ENCODE measurements around the gene NOXA1. TPM values are rescaled to one million over a fixed set of nuclear protein-coding genes. Genes with fewer than 3 reads are reported as not detected.

NOXA1 gene
- total and polyA plus RNA-seq, 2 of the 8 experiments (the other 6 are each of a cell fraction or from before 2014, with no cell fraction given), result 0.34 to 0.91 TPM

DNA sequence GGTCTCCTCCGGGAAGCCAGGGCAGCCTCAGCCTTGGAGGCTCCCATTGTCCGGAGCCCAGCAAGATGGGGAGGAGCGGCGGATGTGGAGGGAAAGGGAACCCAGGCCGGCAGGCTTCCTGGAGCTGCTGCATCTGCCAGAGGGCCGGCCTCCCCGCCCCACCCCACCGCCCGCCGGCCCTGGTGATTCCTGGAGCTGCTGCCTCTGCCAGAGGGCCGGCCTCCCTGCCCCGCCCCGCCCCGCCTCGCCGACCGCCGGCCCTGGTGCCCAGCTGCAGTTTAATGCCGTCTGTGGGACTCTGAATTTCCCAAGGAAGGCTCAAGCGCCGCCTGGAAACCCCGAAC is 31.8 kb upstream of the NOXA1 start:
- no peak for DNase-seq (ENCODE audit: low read depth in 1 of 2, low spot score in 2 of 2)
- 94% methylated on average over 4 of the region's 22 CpGs; no CpG with 5 or more reads in 1 of the 2 experiments for WGBS, 2 experiments (ENCODE audit: extremely low coverage in 1 of 2, insufficient coverage in 1 of 2, insufficient read length in 1 of 2, insufficient replicate concordance in 2 of 2, low coverage in 1 of 2, low lambda C conversion rate in 2 of 2, missing lambda C conversion rate in 1 of 2)
- no peak for TF ChIP-seq SIN3A (conservative IDR thresholded peaks at IDR 0.05 in 1 of 2, IDR thresholded peaks at IDR 0.05 in 1 of 2; ENCODE audit: low read depth in 1 of 2, low read length in 2 of 2)
- TF ChIP-seq, protein P1, sequence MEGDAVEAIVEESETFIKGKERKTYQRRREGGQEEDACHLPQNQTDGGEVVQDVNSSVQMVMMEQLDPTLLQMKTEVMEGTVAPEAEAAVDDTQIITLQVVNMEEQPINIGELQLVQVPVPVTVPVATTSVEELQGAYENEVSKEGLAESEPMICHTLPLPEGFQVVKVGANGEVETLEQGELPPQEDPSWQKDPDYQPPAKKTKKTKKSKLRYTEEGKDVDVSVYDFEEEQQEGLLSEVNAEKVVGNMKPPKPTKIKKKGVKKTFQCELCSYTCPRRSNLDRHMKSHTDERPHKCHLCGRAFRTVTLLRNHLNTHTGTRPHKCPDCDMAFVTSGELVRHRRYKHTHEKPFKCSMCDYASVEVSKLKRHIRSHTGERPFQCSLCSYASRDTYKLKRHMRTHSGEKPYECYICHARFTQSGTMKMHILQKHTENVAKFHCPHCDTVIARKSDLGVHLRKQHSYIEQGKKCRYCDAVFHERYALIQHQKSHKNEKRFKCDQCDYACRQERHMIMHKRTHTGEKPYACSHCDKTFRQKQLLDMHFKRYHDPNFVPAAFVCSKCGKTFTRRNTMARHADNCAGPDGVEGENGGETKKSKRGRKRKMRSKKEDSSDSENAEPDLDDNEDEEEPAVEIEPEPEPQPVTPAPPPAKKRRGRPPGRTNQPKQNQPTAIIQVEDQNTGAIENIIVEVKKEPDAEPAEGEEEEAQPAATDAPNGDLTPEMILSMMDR (IDR thresholded peaks at IDR 0.05; ENCODE audit: control extremely low read depth in 1 of 3, insufficient read depth in 1 of 3, low read depth in 1 of 3, low read length in 3 of 3), result no peak
- no peak for TF ChIP-seq RAD21 (IDR thresholded peaks at IDR 0.05 in 1 of 2, conservative IDR thresholded peaks at IDR 0.05 in 1 of 2; ENCODE audit: low read depth in 2 of 2, low read length in 2 of 2)
- no peak for TF ChIP-seq BRCA1 (IDR thresholded peaks at IDR 0.05; ENCODE audit: low read depth, low read length)
- TF ChIP-seq USF2 (IDR thresholded peaks at IDR 0.05; ENCODE audit: low read length), result no peak
- TF ChIP-seq KDM1A (IDR thresholded peaks at IDR 0.05; ENCODE audit: borderline replicate concordance, low read length), result no peak
- TF ChIP-seq KDM5A (IDR thresholded peaks at IDR 0.05; ENCODE audit: low read length), result no peak
- no peak for TF ChIP-seq NANOG (IDR thresholded peaks at IDR 0.05; ENCODE audit: insufficient read depth, low read depth, low read length, poor library complexity, severe bottlenecking)
- TF ChIP-seq GTF2F1 (IDR thresholded peaks at IDR 0.05; ENCODE audit: borderline replicate concordance, low read depth, low read length), result no peak
- TF ChIP-seq SP2 (IDR thresholded peaks at IDR 0.05; ENCODE audit: low read length), result no peak

More for the DNA sequence above, 31.8 kb upstream of the NOXA1 start:
- H4K8ac ChIP-seq (ENCODE audit: extremely low read depth, insufficient read depth, low read length), result no peak overlapping the region
- no peak overlapping the region for H3K4ac ChIP-seq (replicated peaks; ENCODE audit: insufficient read length, low read depth, low read length)
- CTCF ChIA-PET (ENCODE audit: partially characterized antibody), result interaction anchor here (0.8 to 1.1 kb wide), 2 partner anchors 107 to 109 kb away, joined by 3 read pairs; no protein-coding TSS in a partner anchor
- no peaks in the 10 kb centered on the region; a peak in 1 of 7 replicates for H3K4me1 ChIP-seq (replicated peaks in 1 of 4; ENCODE audit: control insufficient read depth in 3 of 4, insufficient read depth in 4 of 4, low read length in 3 of 4)
- H3K4me2 ChIP-seq (ENCODE audit: insufficient read depth in 1 of 2, low read depth in 2 of 2, low read length in 2 of 2), result no peak overlapping the region
- no peaks in the 10 kb centered on the region for H3K79me1 ChIP-seq (ENCODE audit: low read depth, low read length)
- FAIRE-seq, result no peak
- no peak overlapping the region for H2AFZ ChIP-seq (ENCODE audit: low read length)
- no peak overlapping the region for H3K9ac ChIP-seq (replicated peaks in 1 of 4; ENCODE audit: extremely low read depth in 1 of 4, low read depth in 3 of 4, low read length in 3 of 4)
- no peak overlapping the region for H3K27ac ChIP-seq (ENCODE audit: low read depth, low read length)
- no peaks in the 10 kb centered on the region for H3K36me3 ChIP-seq (ENCODE audit: control insufficient read depth in 2 of 4, insufficient read depth in 4 of 4, low read length in 3 of 4)
- no peak overlapping the region for H2AK5ac ChIP-seq (ENCODE audit: low read depth, low read length)
- no peak overlapping the region for H3K56ac ChIP-seq (replicated peaks; ENCODE audit: insufficient read length, low read depth, low read length)
- no peak overlapping the region for H3K14ac ChIP-seq (ENCODE audit: insufficient read length)
- POLR2A ChIA-PET (ENCODE audit: partially characterized antibody), result interaction anchor here (0.6 to 1.2 kb wide), 2 partner anchors 91 to 130 kb away, joined by 3 read pairs; no protein-coding TSS in a partner anchor
- no peaks in the 10 kb centered on the region for H3K27me3 ChIP-seq (replicated peaks in 1 of 4; ENCODE audit: control insufficient read depth in 3 of 4, extremely low read depth in 1 of 4, insufficient read depth in 3 of 4, low read length in 3 of 4)
- no peak overlapping the region for H2BK20ac ChIP-seq (ENCODE audit: low read length)
- H4K91ac ChIP-seq (replicated peaks; ENCODE audit: insufficient read length, low read length), result no peak overlapping the region
- H4K5ac ChIP-seq (ENCODE audit: insufficient read length, low read depth, low read length), result no peak overlapping the region
- no peak overlapping the region for H3K23ac ChIP-seq (ENCODE audit: insufficient read length)
- no peaks in the 10 kb centered on the region for H3K79me2 ChIP-seq (ENCODE audit: control insufficient read depth in 1 of 2, insufficient read depth in 2 of 2, low read length in 2 of 2)
- H3K23me2 ChIP-seq (ENCODE audit: low read depth, low read length), result no peaks in the 10 kb centered on the region
- H2BK15ac ChIP-seq (ENCODE audit: low read length), result no peak overlapping the region
- H3K9me3 ChIP-seq (ENCODE audit: insufficient read depth in 2 of 2, low read depth in 1 of 2, low read length in 1 of 2), result no peaks in the 10 kb centered on the region
- no peak overlapping the region for H2BK12ac ChIP-seq (ENCODE audit: low read depth, low read length)
- peaks cover 0 to 7% of the 10 kb centered on the region in 2 experiments for H4K20me1 ChIP-seq (replicated peaks in 1 of 2; ENCODE audit: control insufficient read depth in 1 of 2, insufficient read depth in 2 of 2, low read length in 2 of 2)
- no peak overlapping the region for H3K18ac ChIP-seq (ENCODE audit: extremely low read depth, low read length)
- H3K4me3 ChIP-seq (ENCODE audit: extremely low read depth in 1 of 4, insufficient read depth in 2 of 4, low read depth in 3 of 4, low read length in 4 of 4), result no peak overlapping the region
- no peak overlapping the region for H2BK5ac ChIP-seq (ENCODE audit: low read depth, low read length)
- no peak overlapping the region for H2BK120ac ChIP-seq (replicated peaks; ENCODE audit: low read depth, low read length)
